GM19397 (cell line): ENCODE results near the gene SHMT2.

Experiments
- ATAC-seq: cut with Tn5 transposase; IDR thresholded peaks from one replicate; pipeline ENCODE4 v1.9.1; 2021; ENCODE audit warnings: mild to moderate bottlenecking, moderate library complexity; ENCODE audit not compliant: unreplicated experiment

The SHMT2 gene

GRCh38 chr12:57224973-57225679 lies 4.4 kb upstream of the SHMT2 start:
- no peak for ATAC-seq

DNA sequence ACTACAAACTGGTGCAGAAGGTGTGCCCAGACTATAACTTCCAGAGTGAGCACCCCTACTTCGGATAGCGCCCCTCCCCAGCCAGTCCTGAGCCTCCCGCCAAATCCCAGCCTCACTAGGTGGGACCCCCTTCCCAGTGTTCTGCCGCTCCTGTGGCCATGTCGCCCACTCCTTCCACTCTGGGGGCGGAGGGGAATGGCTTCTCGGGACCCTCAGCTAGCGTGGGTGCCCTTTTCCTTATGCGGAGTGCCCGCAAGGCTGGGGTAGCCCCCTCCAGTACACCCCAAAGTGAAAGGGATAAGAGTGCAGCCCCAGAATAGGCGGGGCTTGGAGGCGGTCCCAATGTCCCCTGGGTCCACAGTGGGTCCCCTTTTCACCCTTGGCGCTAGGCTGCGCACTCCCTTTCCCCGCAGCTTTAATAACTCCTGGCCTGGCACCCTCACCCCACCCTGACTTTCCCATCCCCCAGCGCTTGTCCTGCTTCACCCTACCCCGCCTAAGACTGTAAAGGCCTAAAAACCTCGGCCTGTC lies 3.8 kb upstream of the SHMT2 start:
- no peak for ATAC-seq

- ATAC-seq, result no peak
Observed at GRCh38 chr12:57226588-57227314, 2.8 kb upstream of the SHMT2 start.

DNA sequence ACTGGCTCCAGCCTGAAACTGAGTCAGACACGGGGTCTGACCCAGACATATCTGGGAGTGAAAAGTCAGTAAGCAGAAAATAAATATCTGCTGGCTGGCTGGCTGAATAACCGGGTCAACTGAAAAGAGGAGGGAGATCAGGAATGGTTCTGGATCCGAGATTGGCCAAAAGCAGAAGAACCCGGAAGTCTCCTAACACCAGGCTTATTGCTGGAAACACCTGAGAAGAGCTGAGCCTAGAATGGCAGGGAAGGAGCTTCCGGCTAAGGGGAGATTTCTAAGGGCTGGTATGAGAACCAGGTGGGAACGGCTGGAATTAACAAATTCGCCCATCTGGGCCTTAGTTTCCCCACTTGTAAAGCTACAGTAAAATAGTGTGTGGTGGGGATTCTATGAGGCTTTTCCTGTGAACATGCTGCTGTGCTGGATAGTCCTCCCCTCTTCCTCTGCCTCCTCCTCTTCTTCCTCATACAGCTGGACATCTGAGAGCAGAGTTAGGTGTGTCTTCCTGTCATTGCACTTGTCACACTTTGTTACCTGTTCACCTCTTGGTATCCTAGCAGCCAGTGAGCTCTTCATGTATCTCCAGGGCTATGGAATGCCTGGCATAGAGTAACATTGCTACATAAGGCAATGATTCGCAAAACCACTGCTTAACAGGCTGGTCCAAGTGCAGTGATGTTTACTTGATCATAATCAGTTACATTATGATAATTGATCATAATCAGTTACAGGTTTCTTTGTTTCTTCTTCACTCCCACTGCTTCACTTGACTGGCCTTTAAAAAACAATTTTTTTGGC lies 2.0 kb upstream of the SHMT2 start:
- ATAC-seq, result no peak

DNA sequence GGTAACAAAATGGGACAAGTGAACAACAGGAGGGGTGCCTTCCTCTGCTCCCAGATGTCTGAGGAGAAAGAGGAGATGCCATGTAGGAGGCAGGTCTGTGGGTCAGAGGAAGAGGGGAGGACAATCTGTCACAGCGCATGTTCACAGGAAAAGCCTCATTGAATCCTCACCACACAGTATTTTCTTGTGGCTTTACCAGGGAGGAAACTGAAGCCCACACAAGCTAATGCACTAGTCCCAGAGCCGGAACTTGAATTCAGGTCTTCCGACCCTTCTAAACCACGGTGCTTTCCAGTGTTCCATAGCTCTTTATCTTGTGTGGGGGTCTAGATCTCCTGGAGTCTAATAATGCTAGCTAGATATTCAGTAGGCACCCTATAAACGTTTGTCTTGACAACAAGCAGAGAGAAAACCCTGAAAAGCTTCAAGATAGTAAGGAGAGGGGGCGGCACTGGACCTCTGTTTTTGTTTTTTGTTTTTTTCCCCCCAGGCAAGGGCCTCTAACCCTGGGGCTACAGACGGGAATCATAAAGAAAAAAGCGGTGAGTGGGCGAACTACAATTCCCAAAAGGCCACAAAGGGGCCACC lies 371 bp upstream of the SHMT2 start:
- peak; percentile 4 for ATAC-seq

GRCh38 chr12:57230381-57231155 lies 1.1 kb downstream of the SHMT2 start:
- no peak for ATAC-seq

- no peak for ATAC-seq
Observed at GRCh38 chr12:57231276-57232021, 1.9 kb downstream of the SHMT2 start.

- no peak for ATAC-seq
Observed at GRCh38 chr12:57232156-57232756, 2.7 kb downstream of the SHMT2 start.

DNA sequence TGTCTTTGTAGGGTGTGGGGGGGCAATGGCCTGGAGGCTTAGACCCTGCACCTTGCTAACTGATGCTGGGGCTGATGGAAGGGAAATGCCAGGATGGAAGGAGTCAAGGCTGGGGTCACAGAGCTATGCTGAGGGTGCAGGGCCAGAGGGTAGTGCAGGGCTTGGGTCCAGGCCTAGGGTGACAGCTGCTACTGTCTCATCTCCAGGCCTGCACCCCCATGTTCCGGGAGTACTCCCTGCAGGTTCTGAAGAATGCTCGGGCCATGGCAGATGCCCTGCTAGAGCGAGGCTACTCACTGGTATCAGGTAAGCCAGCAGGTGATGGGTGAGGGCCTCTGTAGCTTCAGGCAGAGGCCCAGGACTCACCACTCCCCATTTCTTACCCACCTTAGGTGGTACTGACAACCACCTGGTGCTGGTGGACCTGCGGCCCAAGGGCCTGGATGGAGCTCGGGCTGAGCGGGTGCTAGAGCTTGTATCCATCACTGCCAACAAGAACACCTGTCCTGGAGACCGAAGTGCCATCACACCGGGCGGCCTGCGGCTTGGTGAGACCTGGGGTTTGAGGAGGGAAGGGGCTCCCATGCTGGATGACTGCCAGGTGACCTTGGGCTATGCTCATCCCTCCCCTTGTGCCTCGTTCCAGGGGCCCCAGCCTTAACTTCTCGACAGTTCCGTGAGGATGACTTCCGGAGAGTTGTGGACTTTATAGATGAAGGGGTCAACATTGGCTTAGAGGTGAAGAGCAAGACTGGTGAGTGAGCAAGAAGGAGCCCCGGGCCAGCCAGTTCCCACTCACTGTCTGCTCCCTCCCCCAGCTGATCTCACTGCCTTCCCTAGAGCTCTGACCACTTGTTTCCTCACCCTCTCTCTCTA lies 4.1 kb downstream of the SHMT2 start:
- no peak for ATAC-seq

GRCh38 chr12:57234233-57234570 lies 4.7 kb downstream of the SHMT2 start:
- no peak for ATAC-seq

GRCh38 chr12:57234571-57235016 lies 5.1 kb downstream of the SHMT2 start:
- ATAC-seq, result no peak

- ATAC-seq, result no peak
Observed at GRCh38 chr12:57235017-57235727, 5.7 kb downstream of the SHMT2 start.

DNA sequence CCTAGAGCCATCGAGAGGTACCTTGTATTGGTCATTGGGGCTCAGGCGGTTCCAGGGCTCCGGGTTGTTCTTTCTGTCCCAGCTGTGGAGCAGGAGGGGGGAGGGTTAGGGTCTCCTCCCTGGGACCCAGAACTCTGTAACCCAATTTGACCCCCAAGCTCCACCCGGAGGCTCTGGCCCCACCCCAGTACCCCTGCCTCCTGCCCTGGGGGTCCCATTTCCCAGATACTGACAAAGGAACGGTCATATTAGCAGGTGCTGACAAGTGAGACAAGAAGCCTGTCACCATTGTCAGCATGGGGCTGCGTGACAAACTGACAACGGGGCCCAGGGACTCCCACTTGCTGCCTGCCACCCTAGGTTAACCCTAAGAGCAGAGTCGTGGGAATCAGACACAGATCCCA lies 6.2 kb downstream of the SHMT2 start:
- no peak for ATAC-seq

- ATAC-seq, result no peak
Observed at GRCh38 chr12:57236201-57236924, 6.9 kb downstream of the SHMT2 start.

GRCh38 chr12:57236925-57237595 lies 7.5 kb downstream of the SHMT2 start:
- no peak for ATAC-seq

GRCh38 chr12:57237596-57237931 lies 8.1 kb downstream of the SHMT2 start:
- ATAC-seq, result no peak
